NCI-H2227 (cell line): ENCODE data around the gene SUPV3L1.

Source experiments
- DNase-seq: peaks from one replicate; lab custom pipeline; 2025; ENCODE audit not compliant: unreplicated experiment; lab: John Stamatoyannopoulos, UW

Gene SUPV3L1

DNA sequence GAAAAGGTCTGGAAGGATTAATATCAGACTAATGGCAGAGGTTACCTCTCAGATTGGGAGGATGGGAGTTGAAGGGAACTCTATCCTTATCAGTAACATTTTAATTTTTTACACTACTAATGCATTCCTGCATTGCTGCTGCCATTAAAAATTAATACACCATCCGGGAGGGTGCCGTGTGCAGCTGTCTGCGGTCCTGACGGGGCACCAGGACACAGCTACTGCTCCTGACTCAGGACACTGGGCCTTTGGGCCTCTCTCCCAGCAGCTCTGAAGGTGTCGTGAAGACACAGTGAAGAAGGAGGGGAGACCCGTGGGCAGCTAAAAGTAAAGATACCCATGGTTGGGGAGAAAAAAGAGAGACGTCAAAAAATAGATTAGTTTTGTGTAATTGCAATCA is 74.8 kb downstream of the SUPV3L1 start:
- DNase-seq: no peak
